H1 (cell line): Measurements from ENCODE around the gene B3GALT5. TPM values are rescaled to one million over a fixed set of nuclear protein-coding genes. Genes with fewer than 3 reads are reported as not detected.

ENCODE experiments used
- CTCF ChIA-PET: fragments of 300-600 bp; sonication (Branson Sonifier 250); formaldehyde crosslinking; loops from one replicate; lab custom pipeline; 2021; ENCODE audit not compliant: partially characterized antibody; lab: Charles Lee
- POLR2A ChIA-PET: fragments of 300-600 bp; sonication (Branson Sonifier 250); formaldehyde crosslinking; loops from one replicate; lab custom pipeline; 2021; ENCODE audit warnings: inconsistent platforms; ENCODE audit not compliant: partially characterized antibody; lab: Charles Lee
- DNase-seq, 2 experiments: peaks; one replicate each; pipeline versions ENCODE4 v3.0.0 to v3.0.0-alpha.2; 2010 to 2022; ENCODE audit warnings: low spot score in 2 of 2, low read depth in 1 of 2, mixed read lengths in 1 of 2
- FAIRE-seq: peaks from 2 replicates; lab custom pipeline; 2011; peaks lifted over from hg19 to GRCh38; lab: Jason Lieb, UNC
- H2AFZ ChIP-seq: 2 replicates; pipeline ENCODE4 v1.8.1; 2012; ENCODE audit warnings: low read length, inconsistent platforms
- H2AK5ac ChIP-seq: 2 replicates; pipeline ENCODE4 v1.6.1; 2013; ENCODE audit warnings: low read depth, low read length
- H2BK120ac ChIP-seq: replicated peaks from 2 replicates; pipeline ENCODE3; 2013; ENCODE audit warnings: low read depth, low read length, inconsistent platforms
- H2BK12ac ChIP-seq: 2 replicates; pipeline ENCODE4 v1.6.1; 2013; ENCODE audit warnings: low read depth, low read length
- H2BK15ac ChIP-seq: 2 replicates; pipeline ENCODE4 v1.6.1; 2013; ENCODE audit warnings: low read length
- H2BK20ac ChIP-seq: 2 replicates; pipeline ENCODE4 v1.6.1; 2013; ENCODE audit warnings: low read length
- H2BK5ac ChIP-seq: 2 replicates; pipeline ENCODE4 v1.6.1; 2013; ENCODE audit warnings: low read depth, low read length
- H3K14ac ChIP-seq: 2 replicates; pipeline ENCODE4 v1.6.1; 2013; ENCODE audit warnings: inconsistent platforms; ENCODE audit not compliant: insufficient read length
- H3K18ac ChIP-seq: 2 replicates; pipeline ENCODE4 v1.6.1; 2013; ENCODE audit warnings: low read length; ENCODE audit errors: extremely low read depth
- H3K23ac ChIP-seq: 2 replicates; pipeline ENCODE4 v1.6.1; 2013; ENCODE audit warnings: inconsistent platforms; ENCODE audit not compliant: insufficient read length
- H3K23me2 ChIP-seq: 2 replicates; pipeline ENCODE4 v1.6.1; 2013; ENCODE audit warnings: low read depth, low read length
- H3K27ac ChIP-seq: 2 replicates; pipeline ENCODE4 v1.6.1; 2011; ENCODE audit warnings: low read depth, low read length, inconsistent platforms
- H3K27me3 ChIP-seq, 4 experiments: replicated peaks in 1 of 4; 1 replicate in 1 of 4; 2 replicates in 3 of 4; pipeline versions ENCODE4 v1.6.1 to v1.8.1; 2011 to 2013; ENCODE audit warnings: low read length in 3 of 4, mild to moderate bottlenecking in 3 of 4, inconsistent platforms in 2 of 4, mixed read lengths in 2 of 4, moderate library complexity in 1 of 4; ENCODE audit not compliant: control insufficient read depth in 3 of 4, insufficient read depth in 3 of 4; ENCODE audit errors: extremely low read depth in 1 of 4
- H3K36me3 ChIP-seq, 4 experiments: 2 replicates each; pipeline versions ENCODE4 v1.6.1 to v1.8.1; 2011 to 2013; ENCODE audit warnings: mild to moderate bottlenecking in 4 of 4, low read length in 3 of 4, moderate library complexity in 2 of 4, control low read depth in 1 of 4, inconsistent platforms in 1 of 4; ENCODE audit not compliant: insufficient read depth in 4 of 4, control insufficient read depth in 2 of 4
- H3K4ac ChIP-seq: replicated peaks from 2 replicates; pipeline ENCODE3; 2013; ENCODE audit warnings: low read length, low read depth, mixed read lengths, inconsistent platforms; ENCODE audit not compliant: insufficient read length
- H3K4me1 ChIP-seq, 4 experiments: replicated peaks in 1 of 4; 1 replicate in 1 of 4; 2 replicates in 3 of 4; pipeline versions ENCODE4 v1.6.1 to v1.8.1; 2011 to 2013; ENCODE audit warnings: low read length in 3 of 4, inconsistent platforms in 2 of 4, mixed read lengths in 1 of 4; ENCODE audit not compliant: insufficient read depth in 4 of 4, control insufficient read depth in 3 of 4
- H3K4me2 ChIP-seq, 2 experiments: 2 replicates each; pipeline versions ENCODE4 v1.6.1 to v1.8.1; 2011 to 2013; ENCODE audit warnings: low read depth in 2 of 2, low read length in 2 of 2, control low read depth in 1 of 2, inconsistent platforms in 1 of 2, mild to moderate bottlenecking in 1 of 2; ENCODE audit not compliant: insufficient read depth in 1 of 2
- H3K4me3 ChIP-seq, 4 experiments: fragments of 200-600, 300-600 bp in 1 of 4; sonication (generic), shearing (Covaris generic), sonication (Bioruptor Twin) in 1 of 4; 2 replicates each; pipeline versions ENCODE4 v1.5.1 to v1.8.1; 2011 to 2016; ENCODE audit warnings: low read length in 4 of 4, low read depth in 3 of 4, control low read depth in 2 of 4, inconsistent platforms in 2 of 4, mild to moderate bottlenecking in 2 of 4, mixed read lengths in 1 of 4, moderate library complexity in 1 of 4; ENCODE audit not compliant: insufficient read depth in 2 of 4; ENCODE audit errors: extremely low read depth in 1 of 4
- H3K56ac ChIP-seq: replicated peaks from 2 replicates; pipeline ENCODE3; 2013; ENCODE audit warnings: low read depth, mild to moderate bottlenecking, mixed read lengths, low read length, inconsistent platforms; ENCODE audit not compliant: insufficient read length
- H3K79me1 ChIP-seq: 2 replicates; pipeline ENCODE4 v1.6.1; 2013; ENCODE audit warnings: low read depth, low read length, control low read depth
- H3K79me2 ChIP-seq, 2 experiments: 2 replicates each; pipeline versions ENCODE4 v1.6.1 to v1.8.1; 2012 to 2013; ENCODE audit warnings: low read length in 2 of 2, mild to moderate bottlenecking in 2 of 2, inconsistent platforms in 1 of 2; ENCODE audit not compliant: insufficient read depth in 2 of 2, control insufficient read depth in 1 of 2
- H3K9ac ChIP-seq, 4 experiments: replicated peaks in 1 of 4; 1 replicate in 1 of 4; 2 replicates in 3 of 4; pipeline versions ENCODE4 v1.6.1 to v1.8.1; 2011 to 2013; ENCODE audit warnings: low read depth in 3 of 4, low read length in 3 of 4, control low read depth in 2 of 4, mild to moderate bottlenecking in 2 of 4, moderate library complexity in 2 of 4, inconsistent platforms in 1 of 4; ENCODE audit errors: extremely low read depth in 1 of 4
- H3K9me3 ChIP-seq, 2 experiments: 2 replicates each; pipeline versions ENCODE4 v1.6.1 to v1.8.1; 2012 to 2013; ENCODE audit warnings: mild to moderate bottlenecking in 2 of 2, moderate library complexity in 2 of 2, control low read depth in 1 of 2, inconsistent platforms in 1 of 2, low read depth in 1 of 2, low read length in 1 of 2, mixed read lengths in 1 of 2; ENCODE audit not compliant: insufficient read depth in 2 of 2
- H4K20me1 ChIP-seq, 2 experiments: replicated peaks in 1 of 2; 2 replicates each; pipeline versions ENCODE3 to v1.8.1; 2011 to 2013; ENCODE audit warnings: inconsistent platforms in 2 of 2, low read length in 2 of 2, mild to moderate bottlenecking in 1 of 2; ENCODE audit not compliant: insufficient read depth in 2 of 2, control insufficient read depth in 1 of 2
- H4K5ac ChIP-seq: 2 replicates; pipeline ENCODE4 v1.6.1; 2013; ENCODE audit warnings: low read length, low read depth, mixed read lengths, inconsistent platforms; ENCODE audit not compliant: insufficient read length
- H4K8ac ChIP-seq: 2 replicates; pipeline ENCODE4 v1.8.0; 2013; ENCODE audit warnings: mild to moderate bottlenecking, moderate library complexity, low read length, inconsistent platforms; ENCODE audit not compliant: insufficient read depth; ENCODE audit errors: extremely low read depth
- H4K91ac ChIP-seq: replicated peaks from 2 replicates; pipeline ENCODE3; 2013; ENCODE audit warnings: low read length, mixed read lengths, inconsistent platforms; ENCODE audit not compliant: insufficient read length
- ASH2L ChIP-seq: fragments of 200-600, 300-600 bp; sonication (generic); IDR thresholded peaks from one replicate; pipeline ENCODE4 v1.7.1; 2017; ENCODE audit warnings: low read length
- BACH1 ChIP-seq: IDR thresholded peaks from 2 replicates; pipeline ENCODE4 v1.6.1; 2012; ENCODE audit warnings: low read length, improper control_type of control experiment
- CTCF ChIP-seq, 3 experiments: IDR thresholded peaks; 1 replicate in 2 of 3; 2 replicates in 1 of 3; pipeline versions ENCODE4 v1.5.1 to v1.6.1; 2011; ENCODE audit warnings: low read length in 3 of 3, mild to moderate bottlenecking in 3 of 3, inconsistent platforms in 2 of 3, low read depth in 1 of 3, moderate library complexity in 1 of 3; ENCODE audit not compliant: insufficient read depth in 1 of 3; ENCODE audit errors: control extremely low read depth in 1 of 3
- EZH2 ChIP-seq: fragments of 200-600 bp; sonication (generic); IDR thresholded peaks from 2 replicates; pipeline ENCODE4 v1.7.1; 2012; ENCODE audit warnings: low read depth, mild to moderate bottlenecking, moderate library complexity, low read length, inconsistent platforms; ENCODE audit not compliant: severe bottlenecking
- HDAC6 ChIP-seq: IDR thresholded peaks from one replicate; pipeline ENCODE4 v1.7.1; 2012; ENCODE audit warnings: low read depth, mild to moderate bottlenecking, inconsistent platforms, low read length, moderate library complexity
- JUN ChIP-seq: IDR thresholded peaks from 2 replicates; pipeline ENCODE4 v1.6.1; 2011; ENCODE audit warnings: low read depth, mild to moderate bottlenecking, improper control_type of control experiment, low read length
- PHF8 ChIP-seq: fragments of 200-600 bp; sonication (generic); conservative IDR thresholded peaks from 2 replicates; pipeline ENCODE4 v1.7.1; 2012; ENCODE audit warnings: low read depth, mild to moderate bottlenecking, inconsistent platforms, low read length, moderate library complexity
- SIX5 ChIP-seq: IDR thresholded peaks from 2 replicates; pipeline ENCODE4 v1.6.1; 2011; ENCODE audit warnings: mild to moderate bottlenecking, low read depth, low read length
- TAF7 ChIP-seq: optimal IDR thresholded peaks from 2 replicates; pipeline ENCODE3; 2011; ENCODE audit warnings: low read depth, mild to moderate bottlenecking, inconsistent platforms, low read length, moderate library complexity, borderline replicate concordance
- WGBS, 2 experiments: shearing (Covaris generic) in 1 of 2; methylation state at CpG; one replicate each; pipeline versions ENCODE4 v1.1.6 to v1.1.7; 2013 to 2015; ENCODE audit warnings: low lambda C conversion rate in 2 of 2, mixed read lengths in 2 of 2, inconsistent platforms in 1 of 2, low coverage in 1 of 2, missing lambda C conversion rate in 1 of 2; ENCODE audit not compliant: insufficient replicate concordance in 2 of 2, insufficient coverage in 1 of 2, insufficient read length in 1 of 2; ENCODE audit errors: extremely low coverage in 1 of 2, missing lambda C conversion rate in 1 of 2; 5-methylcytosine and 5-hydroxymethylcytosine counted together
- polyA plus RNA-seq, 7 experiments: library from polyadenylated mRNA; depleted of rRNA in 3 of 7; stranded (reverse) in 5 of 7; unstranded in 2 of 7; fragments of >200 nt in 5 of 7; fragments of 200-250 nt in 2 of 7; gene quantifications; 1 replicate in 5 of 7; 2 replicates in 1 of 7; 4 replicates in 1 of 7; pipeline versions ENCODE4 v1.2.1 to v1.2.3, GENCODE V29; 2011 to 2013; ENCODE audit warnings: missing spikeins in 2 of 7, mixed read lengths in 2 of 7
- total RNA-seq: library from RNA; stranded (reverse); fragmentation: NEBNext Ultra II Directional; extraction: Animal tissue kit (Norgen Biotek cat#: 25700); gene quantifications from 2 replicates; pipeline ENCODE4 v1.2.1, GENCODE V29; 2021

The B3GALT5 gene
- total and polyA plus RNA-seq, 2 of the 8 experiments (the other 6 are each of a cell fraction or from before 2014, with no cell fraction given): 11.9 to 25.1 TPM

GRCh38 chr21:39660191-39660980 lies 47.6 kb downstream of the B3GALT5 start:
- no peak overlapping the region; the same call in 1 of the 2 replicates for H4K8ac ChIP-seq
- whole genome bisulfite sequencing, 2 experiments: 79% methylated on average over 17 of the region's 17 CpGs; no CpG with 5 or more reads in 1 of the 2 experiments
- TF ChIP-seq ASH2L: no peak
- no peak for TF ChIP-seq SIX5
- no peak for TF ChIP-seq CTCF (IDR thresholded peaks at IDR 0.05; ENCODE audit: control extremely low read depth in 1 of 3, insufficient read depth in 1 of 3, low read depth in 1 of 3, low read length in 3 of 3)
- no peak for TF ChIP-seq BACH1
- no peak for TF ChIP-seq HDAC6
- TF ChIP-seq JUN: no peak
- TF ChIP-seq TAF7: no peak
- TF ChIP-seq EZH2: no peak
- no peak for TF ChIP-seq PHF8

More at GRCh38 chr21:39660191-39660980, 47.6 kb downstream of the B3GALT5 start:
- Histone ChIP-seq H3K79me2 (peaks cover 0 to 32% of the 10 kb centered on the region in 2 experiments; a peak in 3 of 4 replicates), H3K4ac (no peak overlapping the region), H3K27ac (no peak overlapping the region), H2BK15ac (no peak overlapping the region), H3K14ac (no peak overlapping the region), H3K9ac (no peak overlapping the region; a peak in 1 of 7 replicates), H2AFZ (no peak overlapping the region), H4K91ac (no peak overlapping the region), H2BK20ac (no peak overlapping the region), H2BK120ac (no peak overlapping the region), H3K56ac (no peak overlapping the region), H3K27me3 (no peaks in the 10 kb centered on the region), H3K79me1 (peaks cover 4% of the 10 kb centered on the region; the same call in 1 of the 2 replicates), H3K23ac (no peak overlapping the region), H2BK12ac (no peak overlapping the region), H3K4me1 (peaks cover 0 to 3% (median 0%) of the 10 kb centered on the region in 4 experiments; a peak in 2 of 7 replicates), H4K5ac (no peak overlapping the region), H2AK5ac (no peak overlapping the region), H4K20me1 (peaks cover 0 to 4% of the 10 kb centered on the region in 2 experiments), H3K18ac (no peak overlapping the region), H2BK5ac (no peak overlapping the region), H3K36me3 (peaks cover 10 to 62% (median 35%) of the 10 kb centered on the region in 4 experiments; a peak in 7 of 8 replicates), H3K4me2 (no peak overlapping the region), H3K4me3 (no peak overlapping the region), H3K23me2 (no peaks in the 10 kb centered on the region), H3K9me3 (no peaks in the 10 kb centered on the region)
- ChIA-PET CTCF (interaction anchor here (0.6 to 2.1 kb wide), 4 partner anchors 9 to 142 kb away, joined by 3 to 8 read pairs (median 6); no protein-coding TSS in a partner anchor), POLR2A (interaction anchor here (0.6 to 4.4 kb wide), 5 partner anchors 10 to 142 kb away, joined by 3 to 21 read pairs (median 3); no protein-coding TSS in a partner anchor)
- no peak for FAIRE-seq
- DNase-seq: no peak
